Testis (tissue), 5 donors: ENCODE results near the gene GLYATL3. TPM values are rescaled to one million over a fixed set of nuclear protein-coding genes. Genes with fewer than 3 reads are reported as not detected.
A peak's percentile ranks its signal among the peaks of the same experiment; 100 is the strongest.

Source experiments
- DNase-seq: peaks from one replicate; pipeline ENCODE4 v3.0.0-alpha.2; 2019
- H3K27ac ChIP-seq, 2 donors: fragments of 200-600 bp; sonication (generic); one replicate each; pipeline ENCODE4 v1.5.1; 2019
- H3K27me3 ChIP-seq: fragments of 200-600 bp; sonication (generic); one replicate; pipeline ENCODE4 v1.5.1; 2019
- H3K36me3 ChIP-seq: fragments of 200-600 bp; sonication (generic); one replicate; pipeline ENCODE4 v1.5.1; 2017; ENCODE audit warnings: low read depth; ENCODE audit errors: missing control alignments
- H3K4me1 ChIP-seq: fragments of 200-600 bp; sonication (generic); one replicate; pipeline ENCODE4 v1.5.1; 2019
- H3K4me3 ChIP-seq, 2 donors: fragments of 200-600 bp; sonication (generic); one replicate each; pipeline ENCODE4 v1.5.1; 2017 to 2019
- H3K9me3 ChIP-seq: fragments of 200-600 bp; sonication (generic); one replicate; pipeline ENCODE4 v1.5.1; 2017
- POLR2A ChIP-seq: fragments of 450-650 bp; IDR thresholded peaks from one replicate; pipeline ENCODE4 v1.6.1; 2017; ENCODE audit warnings: antibody characterized with exemption, mild to moderate bottlenecking, moderate library complexity
- WGBS, 2 donors: methylation state at CpG; one replicate each; pipeline ENCODE4 v1.1.5; 2018; 5-methylcytosine and 5-hydroxymethylcytosine counted together
- intact Hi-C: fragments of 100-400 bp; cut with DNase I; formaldehyde crosslinking; loops from one replicate; pipeline ENCODE4 v1.15.1; 2023; ENCODE audit warnings: low total_unique reads
- long read RNA-seq, 2 donors: transcript quantifications; one replicate each; lab custom pipeline, GENCODE V29; 2026
- polyA plus RNA-seq: library from polyadenylated mRNA; stranded (reverse); fragments of 350-450 nt; fragmentation: Illumina TruSeq; extraction: RNeasy Lipid Tissue Mini Kit (QIAGEN cat#74804); gene quantifications from one replicate; pipeline ENCODE4 v1.2.3, GENCODE V29; 2014; ENCODE audit warnings: low read depth, low replicate concordance; ENCODE audit not compliant: insufficient read depth
- total RNA-seq, 2 donors: library from RNA; depleted of rRNA; stranded (reverse); fragments of >200 nt; gene quantifications; one replicate each; pipeline ENCODE4 v1.2.3, GENCODE V29; 2016
- TF ChIP-seq, protein P1 (sequence below), 3 experiments: fragments of 450-650 bp in 2 of 3; fragments of 200-600 bp in 1 of 3; sonication (generic) in 1 of 3; IDR thresholded peaks; one replicate each; pipeline ENCODE4 v1.5.1; 2016 to 2019; ENCODE audit warnings: antibody characterized with exemption in 3 of 3, mild to moderate bottlenecking in 2 of 3, moderate library complexity in 1 of 3

GLYATL3 gene
- total RNA-seq (not detected), polyA plus RNA-seq (not detected)
- long read RNA-seq, donor 1, result 0 reads
- long read RNA-seq, donor 2, result 0 reads

GRCh38 chr6:49499623-49500022 lies at the start of gene GLYATL3:
Gene GLYATL3 (plus strand): TSS chr6:49499923. CDS start chr6:49511991, 12,068 bp downstream.
- H3K36me3 ChIP-seq, result no peaks in the 10 kb centered on the region
- intact Hi-C loops, result no loop called here
- no peaks in the 10 kb centered on the region for H3K9me3 ChIP-seq
- H3K4me1 ChIP-seq, result no peaks in the 10 kb centered on the region
- no peak for DNase-seq
- no peak for TF ChIP-seq POLR2A
- TF ChIP-seq, protein P1, sequence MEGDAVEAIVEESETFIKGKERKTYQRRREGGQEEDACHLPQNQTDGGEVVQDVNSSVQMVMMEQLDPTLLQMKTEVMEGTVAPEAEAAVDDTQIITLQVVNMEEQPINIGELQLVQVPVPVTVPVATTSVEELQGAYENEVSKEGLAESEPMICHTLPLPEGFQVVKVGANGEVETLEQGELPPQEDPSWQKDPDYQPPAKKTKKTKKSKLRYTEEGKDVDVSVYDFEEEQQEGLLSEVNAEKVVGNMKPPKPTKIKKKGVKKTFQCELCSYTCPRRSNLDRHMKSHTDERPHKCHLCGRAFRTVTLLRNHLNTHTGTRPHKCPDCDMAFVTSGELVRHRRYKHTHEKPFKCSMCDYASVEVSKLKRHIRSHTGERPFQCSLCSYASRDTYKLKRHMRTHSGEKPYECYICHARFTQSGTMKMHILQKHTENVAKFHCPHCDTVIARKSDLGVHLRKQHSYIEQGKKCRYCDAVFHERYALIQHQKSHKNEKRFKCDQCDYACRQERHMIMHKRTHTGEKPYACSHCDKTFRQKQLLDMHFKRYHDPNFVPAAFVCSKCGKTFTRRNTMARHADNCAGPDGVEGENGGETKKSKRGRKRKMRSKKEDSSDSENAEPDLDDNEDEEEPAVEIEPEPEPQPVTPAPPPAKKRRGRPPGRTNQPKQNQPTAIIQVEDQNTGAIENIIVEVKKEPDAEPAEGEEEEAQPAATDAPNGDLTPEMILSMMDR (IDR thresholded peaks at IDR 0.05), result no peak
- no peaks in the 10 kb centered on the region for H3K27me3 ChIP-seq
- no peak within 1 kb of the TSS for H3K27ac ChIP-seq
- 48 to 71% methylated on average over 2 of the region's 2 CpGs for WGBS, 2 donors
- no peak within 1 kb of the TSS for H3K4me3 ChIP-seq

- H3K9me3 ChIP-seq, result no peaks in the 10 kb centered on the region
- TF ChIP-seq, protein P1 (IDR thresholded peaks at IDR 0.05), result peak in 1 of 3 experiments; percentile 39
- no peak for TF ChIP-seq POLR2A
- no peak overlapping the region for H3K27ac ChIP-seq
- no peaks in the 10 kb centered on the region for H3K36me3 ChIP-seq
- no peak for DNase-seq
- H3K4me3 ChIP-seq, result no peak overlapping the region
- no peaks in the 10 kb centered on the region for H3K4me1 ChIP-seq
- WGBS, 2 donors, result 89 to 93% methylated on average over 2 of the region's 2 CpGs
- H3K27me3 ChIP-seq, result no peaks in the 10 kb centered on the region
- intact Hi-C loops, result no loop called here
Measured at GRCh38 chr6:49453221-49453620, 46.5 kb upstream of the GLYATL3 start.

DNA sequence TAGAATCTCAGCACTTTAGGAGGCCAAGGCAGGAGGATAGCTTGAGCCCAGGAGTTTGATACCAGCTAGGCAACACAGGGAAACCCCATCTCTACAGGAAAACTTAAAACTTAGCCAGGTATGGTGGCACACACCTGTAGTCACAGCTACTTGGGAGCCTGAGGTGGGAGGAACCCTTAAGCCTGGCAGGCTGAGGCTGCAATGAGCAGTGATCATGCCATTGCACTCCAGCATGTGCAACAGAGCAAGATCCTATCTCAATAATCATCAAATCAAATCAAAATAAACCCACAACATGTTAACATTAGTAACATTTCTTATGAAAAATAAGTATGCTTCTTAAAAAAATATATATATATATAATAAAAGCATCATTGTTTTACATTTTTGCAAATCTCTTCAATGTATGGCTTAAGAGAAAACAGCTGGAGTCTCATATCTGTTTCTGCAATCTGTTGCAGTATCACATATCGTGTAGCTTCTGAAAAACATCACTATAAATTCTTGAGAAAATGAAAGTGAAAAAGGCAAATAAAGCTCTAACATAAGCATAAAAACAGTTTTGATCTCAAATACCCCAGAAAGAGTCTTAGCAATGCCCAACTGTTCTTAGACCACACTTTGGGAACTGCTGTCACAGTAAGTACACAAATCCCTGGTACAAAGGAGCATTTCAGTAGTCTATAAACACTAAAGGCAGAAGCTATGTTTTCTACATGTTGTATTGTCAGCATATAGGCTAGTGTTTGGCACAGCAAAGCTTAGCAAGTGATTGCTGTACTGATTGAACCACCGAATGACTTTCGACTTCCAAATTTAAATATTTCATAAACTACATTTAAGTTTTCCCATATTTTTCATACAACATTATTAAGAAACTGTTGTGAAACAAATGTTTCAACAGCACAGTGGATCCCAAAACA lies 44.7 kb upstream of the GLYATL3 start:
- H3K36me3 ChIP-seq, result no peaks in the 10 kb centered on the region

GRCh38 chr6:49457771-49458170 lies 42.0 kb upstream of the GLYATL3 start:
- no peak for DNase-seq
- intact Hi-C loops, result no loop called here
- H3K36me3 ChIP-seq, result no peaks in the 10 kb centered on the region
- no peak overlapping the region for H3K27ac ChIP-seq
- H3K4me3 ChIP-seq, result no peak overlapping the region
- WGBS, 2 donors, result 83 to 89% methylated on average over 4 of the region's 4 CpGs
- H3K27me3 ChIP-seq, result no peaks in the 10 kb centered on the region
- no peaks in the 10 kb centered on the region for H3K9me3 ChIP-seq
- H3K4me1 ChIP-seq, result peaks cover 10% of the 10 kb centered on the region
- TF ChIP-seq POLR2A, result no peak
- TF ChIP-seq, protein P1 (IDR thresholded peaks at IDR 0.05), result no peak

More for the DNA sequence above, 44.7 kb upstream of the GLYATL3 start:
- no peak overlapping the region for H3K27ac ChIP-seq
- TF ChIP-seq POLR2A, result no peak
- TF ChIP-seq, protein P1 (IDR thresholded peaks at IDR 0.05), result no peak
- H3K4me1 ChIP-seq, result no peaks in the 10 kb centered on the region
- WGBS, 2 donors, result 94 to 96% methylated on average over 3 of the region's 3 CpGs
- H3K9me3 ChIP-seq, result no peaks in the 10 kb centered on the region
- H3K4me3 ChIP-seq, result no peak overlapping the region
- no peak for DNase-seq
- intact Hi-C loops, result no loop called here
- H3K27me3 ChIP-seq, result no peaks in the 10 kb centered on the region
